G401.6 (cell line): Measurements from ENCODE around the gene NLRP9.
"Not testable (repeated sequence)": the region's sequence is repeated elsewhere in the genome, so short reads cannot be mapped to it uniquely, and the experiment has no call there.

Experiments
- FAIRE-seq: peaks from 2 replicates; lab custom pipeline; 2012; peaks lifted over from hg19 to GRCh38; lab: Jason Lieb, UNC

NLRP9 gene

GRCh38 chr19:55738302-55738701 is at the start of gene NLRP9:
Gene NLRP9 (minus strand): TSS chr19:55738402. CDS start chr19:55738374, 28 bp downstream.
- FAIRE-seq, result no peak

DNA sequence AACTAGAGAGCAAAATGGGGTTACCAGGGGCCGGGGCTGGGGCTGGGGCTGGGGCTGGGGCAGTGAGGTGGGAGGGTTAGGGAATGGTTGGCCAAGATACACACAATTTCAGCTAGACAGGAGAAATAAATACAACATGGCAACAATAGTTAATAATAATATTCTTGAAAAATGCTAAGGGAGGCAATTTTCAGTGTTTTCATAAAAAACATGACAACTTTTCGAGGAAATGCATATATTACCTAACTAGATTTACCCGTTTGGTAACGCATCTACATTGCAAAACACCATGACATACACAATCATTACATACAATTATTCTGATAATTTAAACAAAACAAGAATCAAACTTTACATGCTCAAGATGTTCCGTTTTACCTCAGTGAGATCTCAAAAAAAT is 42.9 kb upstream of the NLRP9 start:
- FAIRE-seq, result no peak

DNA sequence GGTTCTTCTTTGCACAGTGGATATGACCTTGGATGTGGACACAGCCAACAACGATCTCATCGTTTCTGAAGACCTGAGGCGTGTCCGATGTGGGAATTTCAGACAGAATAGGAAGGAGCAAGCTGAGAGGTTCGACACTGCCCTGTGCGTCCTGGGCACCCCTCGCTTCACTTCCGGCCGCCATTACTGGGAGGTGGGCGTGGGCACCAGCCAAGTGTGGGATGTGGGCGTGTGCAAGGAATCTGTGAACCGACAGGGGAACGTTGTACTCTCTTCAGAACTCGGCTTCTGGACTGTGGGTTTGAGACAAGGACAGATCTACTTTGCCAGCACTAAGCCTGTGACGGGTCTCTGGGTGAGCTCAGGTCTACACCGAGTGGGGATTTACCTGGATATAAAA is 40.1 kb upstream of the NLRP9 start:
- FAIRE-seq, result no peak

DNA sequence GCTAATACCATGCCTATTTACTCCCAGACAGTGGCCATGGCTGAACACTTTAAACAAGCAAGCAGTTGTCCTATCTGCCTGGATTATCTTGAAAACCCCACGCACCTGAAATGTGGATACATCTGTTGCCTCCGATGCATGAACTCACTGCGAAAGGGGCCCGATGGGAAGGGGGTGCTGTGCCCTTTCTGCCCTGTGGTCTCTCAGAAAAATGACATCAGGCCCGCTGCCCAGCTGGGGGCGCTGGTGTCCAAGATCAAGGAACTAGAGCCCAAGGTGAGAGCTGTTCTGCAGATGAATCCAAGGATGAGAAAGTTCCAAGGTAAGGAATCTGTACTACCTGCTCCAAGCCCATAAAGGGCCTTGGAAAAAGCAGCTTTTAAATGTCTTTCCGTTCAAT is 39.3 kb upstream of the NLRP9 start:
- FAIRE-seq, result no peak

- not testable (repeated sequence) for FAIRE-seq
Observed at GRCh38 chr19:55769632-55770031, 31.4 kb upstream of the NLRP9 start.

DNA sequence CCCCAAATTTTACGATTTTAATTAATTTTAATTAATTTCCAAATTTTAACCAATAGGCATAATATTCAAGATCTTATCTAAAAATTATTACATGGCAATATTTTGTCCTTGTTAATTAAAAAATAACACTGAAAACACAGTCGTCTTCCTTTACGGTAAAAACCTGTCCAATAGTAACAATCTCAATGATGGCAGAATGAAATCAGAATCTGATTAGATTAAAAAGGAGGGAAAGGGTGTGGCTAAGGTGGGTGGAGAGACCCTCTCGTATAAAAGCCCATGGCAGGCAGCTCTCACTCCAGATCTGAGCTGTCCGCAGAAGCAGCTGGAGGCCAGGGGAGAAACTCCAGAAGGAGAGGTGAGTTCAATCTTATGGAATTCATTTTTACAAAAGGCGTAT is 30.6 kb upstream of the NLRP9 start, which contains the start of gene RFPL4AL1:
Gene RFPL4AL1, plus strand, starts transcription at position 301 of the 400 bp plus-strand sequence. CDS start 2,687 bp downstream, outside the sequence.
- FAIRE-seq, result peak; percentile 90

GRCh38 chr19:55766466-55766865 is 28.3 kb upstream of the NLRP9 start:
- no peak for FAIRE-seq

GRCh38 chr19:55758797-55759196 is 20.6 kb upstream of the NLRP9 start, which contains the start of gene RFPL4A:
Gene RFPL4A (plus strand): TSS chr19:55759097. CDS start chr19:55761801, 2,704 bp downstream.
- FAIRE-seq, result peak; percentile 84

DNA sequence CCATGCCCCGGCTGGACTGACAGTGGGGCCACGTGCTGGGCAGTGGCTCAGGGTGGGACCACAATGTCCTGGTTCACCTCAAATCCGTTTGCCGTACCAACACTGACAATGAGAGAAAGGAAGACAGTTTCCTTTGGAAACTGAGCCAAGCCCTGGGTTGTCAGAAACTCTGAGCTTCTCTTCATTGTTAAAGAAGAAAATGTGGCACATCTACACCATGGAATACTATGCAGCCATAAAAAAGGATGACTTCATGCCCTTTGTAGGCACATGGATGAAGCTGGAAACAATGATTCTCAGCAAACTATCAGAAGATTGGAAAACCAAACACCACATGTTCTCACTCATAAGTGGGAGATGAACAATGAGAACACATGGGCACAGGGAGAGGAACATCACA is 18.6 kb upstream of the NLRP9 start:
- FAIRE-seq, result not testable (repeated sequence)

- no peak for FAIRE-seq
Observed at GRCh38 chr19:55753401-55753800, 15.2 kb upstream of the NLRP9 start.

GRCh38 chr19:55750715-55751114 is 12.5 kb upstream of the NLRP9 start:
- FAIRE-seq, result no peak

DNA sequence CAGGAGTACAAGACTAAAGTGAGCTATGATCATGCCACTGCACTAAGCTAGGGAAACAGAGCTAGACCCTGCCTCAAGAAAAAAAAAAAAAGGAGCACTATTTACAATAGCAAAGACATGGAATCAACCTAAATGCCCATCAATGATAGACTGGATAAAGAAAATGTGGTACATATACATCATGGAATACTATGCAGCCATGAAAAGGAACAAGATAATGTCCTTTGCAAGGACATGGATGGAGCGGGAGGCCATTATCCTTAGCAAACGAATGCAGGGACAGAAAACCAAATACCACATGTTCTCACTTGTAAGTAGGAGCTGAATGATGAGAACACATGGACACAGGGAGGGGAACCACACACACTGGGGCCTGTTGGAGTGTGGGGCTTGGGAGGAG is 7.8 kb downstream of the NLRP9 start:
- FAIRE-seq, result not testable (repeated sequence)

DNA sequence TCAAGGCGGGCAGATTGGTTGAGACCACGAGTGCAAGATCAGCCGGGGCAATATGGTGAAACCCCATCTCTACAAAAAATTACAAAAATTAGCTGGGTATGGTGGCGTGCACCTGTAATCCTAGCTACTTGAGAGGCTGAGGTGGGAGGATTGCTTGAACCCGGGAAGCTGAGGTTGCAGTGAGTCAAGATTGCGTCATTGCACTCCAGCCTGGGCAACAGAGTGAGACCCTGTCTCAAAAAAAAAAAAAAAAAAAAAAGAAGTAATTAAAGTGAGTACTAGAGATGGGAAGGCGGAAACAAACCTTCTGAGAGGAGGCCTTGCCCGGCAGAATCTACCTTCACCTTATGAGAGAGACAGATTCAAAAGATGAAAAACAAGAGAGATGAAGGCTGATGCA is 14.7 kb downstream of the NLRP9 start:
- FAIRE-seq, result no peak

- no peak for FAIRE-seq
Observed at GRCh38 chr19:55720801-55721200, 17.4 kb downstream of the NLRP9 start.

- FAIRE-seq, result no peak
Observed at GRCh38 chr19:55720214-55720746, 17.9 kb downstream of the NLRP9 start.

DNA sequence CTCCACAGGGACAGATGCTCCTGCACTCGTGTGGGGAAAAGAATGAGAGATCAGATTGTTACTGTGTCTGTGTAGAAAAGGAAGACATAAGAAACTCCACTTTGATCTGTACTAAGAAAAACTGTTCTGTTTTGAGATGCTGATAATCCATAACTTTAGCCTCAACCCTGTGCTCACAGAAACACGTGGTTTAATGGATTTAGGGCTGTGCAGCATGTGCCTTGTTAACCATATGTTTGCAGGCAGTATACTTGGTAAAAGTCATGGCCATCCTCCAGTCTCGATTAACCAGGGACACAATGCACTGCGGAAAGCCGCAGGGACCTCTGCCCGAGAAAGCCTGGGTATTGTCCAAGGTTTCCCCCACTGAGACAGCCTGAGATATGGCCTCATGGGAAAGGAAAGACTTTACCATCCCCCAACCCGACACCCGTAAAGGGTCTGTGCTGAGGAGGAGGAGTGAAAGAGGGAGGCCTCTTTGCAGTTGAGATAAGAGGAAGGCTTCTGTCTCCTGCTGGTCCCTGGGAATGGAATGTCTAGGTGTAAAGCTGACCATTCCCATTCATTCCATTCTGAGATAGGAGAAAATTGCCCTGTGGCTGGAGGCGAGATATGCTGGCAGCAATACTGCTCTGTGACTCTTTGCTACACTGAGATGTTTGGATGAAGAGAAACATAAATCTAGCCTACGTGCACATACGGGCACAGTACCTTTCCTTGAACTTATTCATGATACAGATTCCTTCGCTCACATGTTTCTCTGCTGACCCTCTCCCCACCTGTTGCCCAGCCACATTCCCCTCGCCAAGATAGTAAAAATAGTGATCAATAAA is 20.1 kb downstream of the NLRP9 start:
- not testable (repeated sequence) for FAIRE-seq

- FAIRE-seq, result no peak
Observed at GRCh38 chr19:55717251-55717650, 21.0 kb downstream of the NLRP9 start.

DNA sequence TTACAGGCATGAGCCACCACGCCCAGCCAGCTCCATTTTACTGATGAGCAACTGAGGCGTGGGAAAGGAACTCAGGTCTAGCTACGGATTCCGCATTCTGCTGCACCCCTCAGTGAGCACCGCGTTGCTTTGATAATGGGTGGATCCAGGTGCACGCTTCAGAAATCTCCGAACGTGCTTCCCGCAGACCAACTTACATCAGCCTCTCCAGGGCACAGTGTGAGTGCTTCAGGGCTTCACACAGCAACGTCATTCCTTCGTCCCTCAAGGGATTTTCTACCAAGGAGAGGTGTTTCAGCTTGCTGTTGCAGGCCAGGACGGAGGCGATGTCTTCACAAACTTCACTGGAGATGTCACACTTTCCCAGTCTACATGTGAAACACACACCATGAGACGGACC is 21.7 kb downstream of the NLRP9 start:
- FAIRE-seq, result no peak

GRCh38 chr19:55712804-55713631 is 25.2 kb downstream of the NLRP9 start:
- FAIRE-seq, result no peak

DNA sequence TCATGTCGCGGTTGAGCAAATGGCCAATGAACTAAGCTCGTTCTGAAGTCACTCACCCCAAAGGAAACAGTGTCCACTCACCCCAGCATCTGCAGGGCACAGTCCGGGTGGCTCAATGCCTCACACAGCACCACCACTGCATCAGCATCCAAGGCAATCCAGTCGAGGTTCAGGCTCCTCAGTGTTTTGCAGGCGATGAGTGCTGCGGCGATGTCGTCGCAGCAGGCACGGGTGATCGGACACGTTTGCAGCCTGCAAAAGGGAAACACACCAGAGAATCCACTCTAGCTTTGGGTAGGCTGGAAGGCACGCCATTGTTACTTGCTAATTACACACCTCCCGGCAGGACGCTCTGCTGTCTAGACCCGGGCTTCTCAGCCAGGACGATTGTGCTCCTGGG is 26.5 kb downstream of the NLRP9 start:
- FAIRE-seq, result no peak

GRCh38 chr19:55705972-55706371 is 32.2 kb downstream of the NLRP9 start:
- no peak for FAIRE-seq

GRCh38 chr19:55704494-55705245 is 33.5 kb downstream of the NLRP9 start:
- no peak for FAIRE-seq
